H1 (cell line): ENCODE data around the gene ZNF692. TPM values are rescaled to one million over a fixed set of nuclear protein-coding genes. Genes with fewer than 3 reads are reported as not detected.

Experiments
- ATF2 ChIP-seq: IDR thresholded peaks from 2 replicates; pipeline ENCODE4 v1.6.1; 2012; ENCODE audit warnings: low read length, inconsistent platforms
- TBP ChIP-seq: IDR thresholded peaks from 2 replicates; pipeline ENCODE4 v1.6.1; 2011; ENCODE audit warnings: low read depth, low read length, improper control_type of control experiment
- polyA plus RNA-seq, 7 experiments: library from polyadenylated mRNA; depleted of rRNA in 3 of 7; stranded (reverse) in 5 of 7; unstranded in 2 of 7; fragments of >200 nt in 5 of 7; fragments of 200-250 nt in 2 of 7; gene quantifications; 1 replicate in 5 of 7; 2 replicates in 1 of 7; 4 replicates in 1 of 7; pipeline versions ENCODE4 v1.2.1 to v1.2.3, GENCODE V29; 2011 to 2013; ENCODE audit warnings: missing spikeins in 2 of 7, mixed read lengths in 2 of 7
- total RNA-seq: library from RNA; stranded (reverse); fragmentation: NEBNext Ultra II Directional; extraction: Animal tissue kit (Norgen Biotek cat#: 25700); gene quantifications from 2 replicates; pipeline ENCODE4 v1.2.1, GENCODE V29; 2021

ZNF692 gene
- total and polyA plus RNA-seq, 2 of the 8 experiments (the other 6 are each of a cell fraction or from before 2014, with no cell fraction given), result 38.4 to 52.3 TPM

GRCh38 chr1:248906009-248906752, 47.3 kb upstream of the ZNF692 start, which contains the start of gene PGBD2 (continued):
- TF ChIP-seq ATF2, result 0 out of 2 replicates have a peak, but pooled peaks have one; percentile 39
- TF ChIP-seq TBP, result peak; percentile 86
